Stimulated activated CD4-positive, alpha-beta T cell treated with anti-CD3 and anti-CD28 coated beads, Interleukin-1b, Interleukin-23, amount 100 ng/mL, for 4 hours (primary cell): ENCODE data around the gene GPSM3.
"Not testable (repeated sequence)": the region's sequence is repeated elsewhere in the genome, so short reads cannot be mapped to it uniquely, and the experiment has no call there.

Source experiments
- DNase-seq, 2 donors: peaks; one replicate each; pipeline ENCODE4 v3.0.0-alpha.2; 2020; ENCODE audit warnings: low read depth in 2 of 2

GPSM3 gene

GRCh38 chr6:32203426-32204267 is 11.2 kb upstream of the GPSM3 start:
- DNase-seq, result no peak

- no peak for DNase-seq
Measured at GRCh38 chr6:32202186-32202585, 9.7 kb upstream of the GPSM3 start.

- no peak for DNase-seq
Measured at GRCh38 chr6:32200711-32201475, 8.4 kb upstream of the GPSM3 start.

- DNase-seq, result no peak
Measured at GRCh38 chr6:32198866-32199265, 6.4 kb upstream of the GPSM3 start.

- no peak for DNase-seq
Measured at GRCh38 chr6:32198345-32198696, 5.9 kb upstream of the GPSM3 start.

- DNase-seq, result no peak
Measured at GRCh38 chr6:32196682-32197616, 4.5 kb upstream of the GPSM3 start.

- peak in 1 of 2 donors; percentile 56 for DNase-seq
Measured at GRCh38 chr6:32195902-32196681, 3.6 kb upstream of the GPSM3 start.

GRCh38 chr6:32195652-32195901 is 3.1 kb upstream of the GPSM3 start:
- peak; percentile 96 to 100 for DNase-seq

- no peak for DNase-seq
Measured at GRCh38 chr6:32194825-32195651, 2.6 kb upstream of the GPSM3 start.

- DNase-seq, result no peak
Measured at GRCh38 chr6:32194388-32194787, 1.9 kb upstream of the GPSM3 start.

- not testable (repeated sequence) for DNase-seq
Measured at GRCh38 chr6:32193096-32193495, 653 bp upstream of the GPSM3 start.

GRCh38 chr6:32191696-32192607 is 491 bp downstream of the GPSM3 start:
- DNase-seq, result no peak

- no peak for DNase-seq
Measured at GRCh38 chr6:32190911-32191677, 1.3 kb downstream of the GPSM3 start.

- DNase-seq, result peak; percentile 83 to 84
Measured at GRCh38 chr6:32190054-32190851, 2.2 kb downstream of the GPSM3 start, which contains the start of gene PBX2. TSS of gene PBX2 (minus strand) at chr6:32190202. CDS start at chr6:32189915, 287 bp downstream.

- DNase-seq, result no peak
Measured at GRCh38 chr6:32189742-32190053, 2.7 kb downstream of the GPSM3 start.

- no peak for DNase-seq
Measured at GRCh38 chr6:32189069-32189741, 3.2 kb downstream of the GPSM3 start.

GRCh38 chr6:32188381-32189068 is 3.9 kb downstream of the GPSM3 start:
- DNase-seq, result no peak
